PC-3 (cell line): ENCODE measurements around the gene ZNF577.

Source experiments
- CTCF ChIP-seq: fragments of 300-600 bp; sonication (generic); conservative IDR thresholded peaks from 2 replicates; pipeline ENCODE4 v1.5.1; 2017; ENCODE audit warnings: antibody characterized with exemption, low read depth, mild to moderate bottlenecking, low read length
- EZH2phosphoT487 ChIP-seq: fragments of 300-600 bp; sonication (generic); IDR thresholded peaks from 2 replicates; pipeline ENCODE4 v1.6.1; 2018; ENCODE audit warnings: mild to moderate bottlenecking, antibody characterized with exemption, low read length, borderline replicate concordance

- TF ChIP-seq CTCF (no peak), EZH2phosphoT487 (no peak)
Observed at GRCh38 chr19:51891193-51891747, 3.5 kb upstream of the ZNF577 start.
